K562 (cell line): ENCODE data around the gene RREB1. TPM values are rescaled to one million over a fixed set of nuclear protein-coding genes. Genes with fewer than 3 reads are reported as not detected.

Experiments
- ARID2 ChIP-seq: fragments of 450-650 bp; IDR thresholded peaks from 2 replicates; pipeline ENCODE4 v1.6.1; 2017; ENCODE audit warnings: antibody characterized with exemption, mild to moderate bottlenecking
- ATF4 ChIP-seq: fragments of 450-650 bp; formaldehyde crosslinking; IDR thresholded peaks from 2 replicates; pipeline ENCODE4 v1.4.0; 2022; ENCODE audit warnings: mild to moderate bottlenecking, moderate library complexity
- CREB3L1 ChIP-seq: fragments of 450-650 bp; IDR thresholded peaks from 2 replicates; pipeline ENCODE4 v1.6.1; 2014; ENCODE audit warnings: low read depth, mild to moderate bottlenecking, moderate library complexity, borderline replicate concordance
- CTBP1 ChIP-seq: fragments of 450-650 bp; IDR thresholded peaks from 2 replicates; pipeline ENCODE4 v1.6.1; 2016; ENCODE audit warnings: borderline replicate concordance
- FOXJ3 ChIP-seq: sonication (generic); formaldehyde crosslinking; IDR thresholded peaks from 2 replicates; pipeline ENCODE4 v1.4.0; 2020; ENCODE audit warnings: mild to moderate bottlenecking, missing genetic modification reagents
- HMBOX1 ChIP-seq: sonication (generic); IDR thresholded peaks from 2 replicates; pipeline ENCODE4 v1.6.1; 2016
- HNRNPK ChIP-seq: fragments of 200-400 bp; formaldehyde crosslinking; IDR thresholded peaks from one replicate; pipeline ENCODE4 v1.6.1; 2018; ENCODE audit warnings: mild to moderate bottlenecking, low read depth, low read length; ENCODE audit not compliant: poor library complexity, severe bottlenecking
- LEF1 ChIP-seq: fragments of 450-650 bp; IDR thresholded peaks from 2 replicates; pipeline ENCODE4 v1.6.1; 2016; ENCODE audit warnings: mild to moderate bottlenecking
- MBD2 ChIP-seq: sonication (generic); IDR thresholded peaks from 2 replicates; pipeline ENCODE4 v1.6.1; 2016; ENCODE audit warnings: low read depth, borderline replicate concordance
- NFATC3 ChIP-seq: fragments of 450-650 bp; IDR thresholded peaks from 2 replicates; pipeline ENCODE4 v1.6.1; 2017; ENCODE audit warnings: mild to moderate bottlenecking
- NFRKB ChIP-seq: fragments of 450-650 bp; IDR thresholded peaks from 2 replicates; pipeline ENCODE4 v1.6.1; 2016; ENCODE audit warnings: low read depth
- PKNOX1 ChIP-seq: fragments of 450-650 bp; IDR thresholded peaks from 2 replicates; pipeline ENCODE4 v1.6.1; 2016
- RHOXF2B ChIP-seq: fragments of 250-450 bp; sonication (Bioruptor Pico); conservative IDR thresholded peaks from 2 replicates; pipeline ENCODE4 v1.5.1; 2021
- SAFB2 ChIP-seq: fragments of 200-400 bp; formaldehyde crosslinking; IDR thresholded peaks from 2 replicates; pipeline ENCODE4 v1.6.1; 2018; ENCODE audit warnings: borderline replicate concordance, low read length, low read depth, moderate library complexity; ENCODE audit not compliant: severe bottlenecking
- SMC3 ChIP-seq: conservative IDR thresholded peaks from 2 replicates; pipeline ENCODE4 v1.6.1; 2011; ENCODE audit warnings: low read depth, low read length, improper control_type of control experiment; ENCODE audit not compliant: insufficient read depth
- SNRNP70 ChIP-seq: fragments of 200-400 bp; formaldehyde crosslinking; optimal IDR thresholded peaks from 2 replicates; pipeline ENCODE3; 2017; ENCODE audit warnings: low read depth, low read length
- TBL1XR1 ChIP-seq, 2 experiments: IDR thresholded peaks; 2 replicates each; pipeline ENCODE4 v1.6.1; 2012; ENCODE audit warnings: improper control_type of control experiment in 2 of 2, low read length in 2 of 2, mild to moderate bottlenecking in 1 of 2
- ZBTB8A ChIP-seq: fragments of 450-650 bp; IDR thresholded peaks from 2 replicates; pipeline ENCODE4 v1.6.1; 2018; ENCODE audit warnings: mild to moderate bottlenecking, moderate library complexity; ENCODE audit not compliant: partially characterized antibody
- ZNF140 ChIP-seq: fragments of 250-450 bp; sonication (Bioruptor Pico); IDR thresholded peaks from 2 replicates; pipeline ENCODE4 v1.8.0; 2021; ENCODE audit warnings: moderate library complexity, mild to moderate bottlenecking, inconsistent platforms
- ZNF347 ChIP-seq: fragments of 450-650 bp; formaldehyde crosslinking; IDR thresholded peaks from 2 replicates; pipeline ENCODE4 v1.4.0; 2020; ENCODE audit warnings: low read depth, mild to moderate bottlenecking, moderate library complexity
- ZNF408 ChIP-seq: fragments of 250-450 bp; sonication (Bioruptor Pico); IDR thresholded peaks from 2 replicates; pipeline ENCODE4 v1.4.0; 2020; ENCODE audit warnings: low read depth, mild to moderate bottlenecking, moderate library complexity
- ZNF507 ChIP-seq: conservative IDR thresholded peaks from 2 replicates; pipeline ENCODE4 v1.6.1; 2017; ENCODE audit warnings: missing genetic modification characterization, missing compliant biosample characterization
- polyA plus RNA-seq, 8 experiments: library from polyadenylated mRNA; depleted of rRNA in 4 of 8; stranded (reverse) in 5 of 8; unstranded in 3 of 8; fragments of >200 nt; fragmentation: Nextera tagmentation in 2 of 8; fragmentation: Illumina TruSeq in 1 of 8; extraction: Ambion mirVana in 2 of 8; extraction: Trizol in 1 of 8; gene quantifications; 2 replicates each; pipeline versions ENCODE4 v1.2.1 to v1.2.3, GENCODE V29; 2011 to 2014; ENCODE audit warnings: inconsistent platforms in 1 of 8, missing spikeins in 1 of 8
- total RNA-seq, 7 experiments: library from RNA; depleted of rRNA in 6 of 7; stranded (reverse); fragments of >200 nt in 6 of 7; fragmentation: Illumina TruSeq in 2 of 7; extraction: Trizol in 2 of 7; gene quantifications; 2 replicates each; pipeline versions ENCODE4 v1.2.1 to v1.2.3, GENCODE V29; 2011 to 2021; ENCODE audit warnings: low replicate concordance in 1 of 7

Gene RREB1
- total and polyA plus RNA-seq, 9 of the 15 experiments (the other 6 are each of a cell fraction or from before 2014, with no cell fraction given): 3.3 to 64.2 (median 19.3) TPM

- TF ChIP-seq ATF4 (peak; percentile 26; the same call in 1 of the 2 replicates), ARID2 (peak; percentile 80), FOXJ3 (CRISPR knock-in tag) (no peak), HMBOX1 (peak; percentile 15; the same call in 1 of the 2 replicates), CTBP1 (0 out of 2 replicates have a peak, but pooled peaks have one; percentile 44), TBL1XR1 (IDR thresholded peaks at IDR 0.05; ENCODE audit: low read length in 2 of 2) (0 out of 4 replicates have a peak, but pooled peaks of 1 of the 2 experiments have one; percentile 4), CREB3L1 (no peak), NFATC3 (no peak), HNRNPK (no peak), SAFB2 (no peak), ZNF140 (CRISPR knock-in tag) (no peak), ZNF507 (no peak), NFRKB (no peak), RHOXF2B (no peak), LEF1 (peak; percentile 24; the same call in 1 of the 2 replicates), SMC3 (peak; percentile 93), ZNF408 (CRISPR knock-in tag) (no peak), SNRNP70 (no peak), PKNOX1 (no peak), ZBTB8A (no peak), ZNF347 (CRISPR knock-in tag) (no peak), MBD2 (no peak)
Measured at GRCh38 chr6:7243179-7243981, 135.6 kb downstream of the RREB1 start (continued).
